Measurements from ENCODE around the gene ATP13A2. TPM values are rescaled to one million over a fixed set of nuclear protein-coding genes. Genes with fewer than 3 reads are reported as not detected.
A peak's percentile ranks its signal among the peaks of the same experiment; 100 is the strongest.

Gene ATP13A2
- total RNA-seq, 4 donors from 2014 or later, result 23.8 to 66.5 (median 41.8) TPM

DNA sequence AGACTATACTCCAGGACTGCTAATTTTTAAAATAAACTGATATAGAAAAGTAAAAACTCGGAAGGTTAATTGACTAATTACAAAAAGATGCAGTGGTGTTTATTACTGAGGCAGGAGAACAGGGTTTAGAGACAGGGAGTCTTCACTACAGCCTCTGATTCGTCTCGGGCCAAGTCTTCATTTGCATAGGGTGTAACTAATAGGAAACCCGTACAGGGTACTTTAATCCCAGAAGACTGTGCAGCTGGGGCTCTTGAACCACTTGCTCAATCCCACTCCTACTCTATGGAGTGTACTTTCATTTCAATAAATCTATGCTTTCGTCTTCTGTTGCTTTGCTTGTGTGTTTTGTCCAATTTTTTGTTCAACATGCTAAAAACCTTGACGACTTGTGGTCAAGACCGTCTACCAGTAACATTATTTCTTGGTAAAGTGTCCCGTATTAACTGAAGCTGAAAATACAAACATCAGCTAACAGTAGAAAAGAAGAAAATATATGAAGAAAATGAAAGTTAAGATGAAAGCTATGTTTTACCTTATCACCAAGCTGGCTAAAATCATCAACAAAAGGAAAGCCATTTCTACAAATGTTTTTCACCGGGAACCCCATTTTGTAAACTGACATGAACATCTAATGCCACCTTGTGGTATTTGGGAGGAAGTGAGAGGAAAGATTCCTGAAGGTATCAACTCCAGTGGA lies 34.1 kb upstream of the ATP13A2 start:
- Histone ChIP-seq H3K4me1 (peaks cover 4 to 21% (median 7%) of the 10 kb centered on the region in 3 donors), H3K27ac (peak overlapping the region in 2 of 4 donors; percentile 57 to 62), H3K36me3 (peaks cover 10 to 77% (median 29%) of the 10 kb centered on the region in 3 donors), H3K4me3 (peak overlapping the region in 2 of 4 donors; percentile 18 to 45), H3K9me3 (no peaks in the 10 kb centered on the region), H3K27me3 (no peaks in the 10 kb centered on the region)
- 29 to 38% methylated on average over 9 of the region's 9 CpGs for WGBS, 2 donors
- intact Hi-C loops (cut with DNase I), result no loop called here
- no peak for TF ChIP-seq POLR2A (IDR thresholded peaks at IDR 0.05)
- TF ChIP-seq, protein P1, sequence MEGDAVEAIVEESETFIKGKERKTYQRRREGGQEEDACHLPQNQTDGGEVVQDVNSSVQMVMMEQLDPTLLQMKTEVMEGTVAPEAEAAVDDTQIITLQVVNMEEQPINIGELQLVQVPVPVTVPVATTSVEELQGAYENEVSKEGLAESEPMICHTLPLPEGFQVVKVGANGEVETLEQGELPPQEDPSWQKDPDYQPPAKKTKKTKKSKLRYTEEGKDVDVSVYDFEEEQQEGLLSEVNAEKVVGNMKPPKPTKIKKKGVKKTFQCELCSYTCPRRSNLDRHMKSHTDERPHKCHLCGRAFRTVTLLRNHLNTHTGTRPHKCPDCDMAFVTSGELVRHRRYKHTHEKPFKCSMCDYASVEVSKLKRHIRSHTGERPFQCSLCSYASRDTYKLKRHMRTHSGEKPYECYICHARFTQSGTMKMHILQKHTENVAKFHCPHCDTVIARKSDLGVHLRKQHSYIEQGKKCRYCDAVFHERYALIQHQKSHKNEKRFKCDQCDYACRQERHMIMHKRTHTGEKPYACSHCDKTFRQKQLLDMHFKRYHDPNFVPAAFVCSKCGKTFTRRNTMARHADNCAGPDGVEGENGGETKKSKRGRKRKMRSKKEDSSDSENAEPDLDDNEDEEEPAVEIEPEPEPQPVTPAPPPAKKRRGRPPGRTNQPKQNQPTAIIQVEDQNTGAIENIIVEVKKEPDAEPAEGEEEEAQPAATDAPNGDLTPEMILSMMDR (IDR thresholded peaks at IDR 0.05), result peak; percentile 38 to 84 (median 72)
- no peak for DNase-seq

DNA sequence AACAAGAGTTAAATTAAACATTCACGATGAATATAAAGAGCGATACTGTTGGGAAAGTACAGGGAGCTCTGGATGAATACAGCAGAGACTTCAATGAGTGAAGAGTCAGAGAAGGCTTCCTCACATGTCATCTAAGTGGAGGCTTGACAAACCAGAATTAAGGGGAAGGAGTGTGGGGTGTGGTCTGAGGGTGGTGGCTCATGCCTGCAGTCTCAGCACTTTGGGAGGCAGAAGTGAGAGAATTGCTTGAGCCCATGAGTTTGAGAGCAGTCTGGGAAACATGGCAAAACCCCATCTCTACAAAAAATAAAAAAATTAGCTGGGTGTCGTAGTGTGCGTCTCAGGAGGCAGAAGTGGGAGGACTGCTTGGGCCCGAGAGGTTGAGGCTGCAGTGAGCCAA lies 33.4 kb upstream of the ATP13A2 start:
- H3K27me3 ChIP-seq, result no peaks in the 10 kb centered on the region
- peaks cover 4 to 18% (median 7%) of the 10 kb centered on the region in 3 donors for H3K4me1 ChIP-seq
- no peak overlapping the region for H3K4me3 ChIP-seq
- peak overlapping the region in 2 of 4 donors; percentile 57 to 62 for H3K27ac ChIP-seq
- intact Hi-C loops (cut with DNase I), result no loop called here
- no peaks in the 10 kb centered on the region for H3K9me3 ChIP-seq
- DNase-seq, result no peak
- peaks cover 10 to 77% (median 29%) of the 10 kb centered on the region in 3 donors for H3K36me3 ChIP-seq
- WGBS, 2 donors, result 57 to 63% methylated on average over 5 of the region's 5 CpGs
- no peak for TF ChIP-seq POLR2A (IDR thresholded peaks at IDR 0.05)
- TF ChIP-seq, protein P1 (IDR thresholded peaks at IDR 0.05), result no peak

DNA sequence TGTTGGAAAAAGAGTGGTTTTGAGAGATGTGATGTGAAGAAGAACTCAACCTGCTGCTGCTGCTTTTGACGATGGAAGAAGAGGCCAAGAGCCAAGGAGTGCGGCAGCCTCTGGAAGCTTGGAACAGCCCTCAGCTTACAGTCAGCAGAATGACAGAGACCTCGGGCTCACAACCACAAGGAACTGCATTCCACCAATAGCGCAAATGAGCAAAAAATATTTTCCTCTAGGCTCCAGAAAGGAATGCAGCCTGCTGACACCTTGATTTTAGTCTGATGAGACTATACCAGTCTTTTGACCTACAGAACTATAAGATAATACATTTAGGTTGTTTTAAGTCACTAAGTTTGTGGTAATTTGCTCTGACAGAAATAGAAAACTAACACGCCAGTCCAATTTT lies 31.9 kb upstream of the ATP13A2 start:
- no peak for TF ChIP-seq POLR2A (IDR thresholded peaks at IDR 0.05)
- TF ChIP-seq, protein P1 (IDR thresholded peaks at IDR 0.05), result no peak
- DNase-seq, result no peak
- H3K9me3 ChIP-seq, result no peaks in the 10 kb centered on the region
- no peaks in the 10 kb centered on the region for H3K27me3 ChIP-seq
- peaks cover 4 to 18% (median 7%) of the 10 kb centered on the region in 3 donors for H3K4me1 ChIP-seq
- H3K36me3 ChIP-seq, result peaks cover 10 to 77% (median 26%) of the 10 kb centered on the region in 3 donors
- intact Hi-C loops (cut with DNase I), result loop anchor here (5.0 kb wide), 1 partner anchor 81 kb away; no protein-coding TSS in a partner anchor
- H3K4me3 ChIP-seq, result no peak overlapping the region
- no peak overlapping the region for H3K27ac ChIP-seq
- WGBS, 2 donors, result 76 to 89% methylated on average over 5 of the region's 5 CpGs

DNA sequence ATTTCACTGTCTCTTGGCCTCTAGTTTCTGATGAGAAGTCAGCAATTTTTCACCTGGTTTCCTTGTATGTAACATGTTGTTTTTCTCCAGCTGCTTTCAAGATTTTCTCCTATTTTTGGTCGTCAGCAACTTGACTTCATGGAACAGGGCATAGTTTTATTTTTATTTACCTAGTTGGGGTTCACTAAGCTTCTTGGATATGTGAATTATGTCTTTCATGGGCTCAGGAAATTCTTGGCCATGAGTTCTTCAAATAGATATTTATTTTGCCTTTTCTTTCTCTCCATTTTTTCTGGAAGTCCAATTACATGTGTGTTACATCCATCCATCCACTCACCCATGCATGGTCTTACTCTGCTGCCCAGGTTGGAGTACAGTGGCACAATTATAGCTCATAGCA lies 28.4 kb upstream of the ATP13A2 start:
- Histone ChIP-seq H3K4me1 (peaks cover 0 to 5% (median 0%) of the 10 kb centered on the region in 3 donors), H3K9me3 (no peaks in the 10 kb centered on the region), H3K27ac (no peak overlapping the region), H3K27me3 (no peaks in the 10 kb centered on the region), H3K4me3 (no peak overlapping the region), H3K36me3 (peaks cover 10 to 96% (median 26%) of the 10 kb centered on the region in 3 donors)
- TF ChIP-seq POLR2A (IDR thresholded peaks at IDR 0.05), result no peak
- TF ChIP-seq, protein P1 (IDR thresholded peaks at IDR 0.05), result no peak
- no peak for DNase-seq
- intact Hi-C loops (cut with DNase I), result loop anchor here (5.0 kb wide), 1 partner anchor 78 kb away; no protein-coding TSS in a partner anchor
- 71 to 72% methylated on average over 1 of the region's 1 CpG for WGBS, 2 donors

DNA sequence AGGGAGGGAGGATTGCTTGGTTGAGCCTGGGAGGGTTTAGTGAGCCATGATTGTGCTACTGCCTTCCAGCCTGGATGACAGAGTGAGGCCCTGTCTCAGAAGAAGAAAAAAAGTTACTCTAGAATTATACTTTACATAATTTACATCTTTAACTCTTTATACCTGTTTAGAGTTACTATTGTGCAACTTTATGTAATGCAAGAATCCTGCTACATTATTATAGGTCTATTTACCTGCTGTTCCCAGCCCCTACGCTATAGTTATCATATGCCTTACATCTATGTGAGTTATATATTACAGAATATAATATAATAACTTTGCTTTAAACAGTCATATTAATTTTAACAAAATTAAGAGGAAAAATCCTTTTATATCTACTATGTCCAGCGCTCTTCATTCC lies 27.8 kb upstream of the ATP13A2 start:
- Histone ChIP-seq H3K9me3 (no peaks in the 10 kb centered on the region), H3K27me3 (no peaks in the 10 kb centered on the region), H3K36me3 (peaks cover 10 to 95% (median 25%) of the 10 kb centered on the region in 3 donors), H3K27ac (no peak overlapping the region), H3K4me1 (no peaks in the 10 kb centered on the region), H3K4me3 (no peak overlapping the region)
- 96 to 97% methylated on average over 2 of the region's 2 CpGs for WGBS, 2 donors
- TF ChIP-seq POLR2A (IDR thresholded peaks at IDR 0.05), result no peak
- TF ChIP-seq, protein P1 (IDR thresholded peaks at IDR 0.05), result no peak
- intact Hi-C loops (cut with DNase I), result no loop called here
- DNase-seq, result no peak
